Tibial nerve (tissue), 4 donors: Measurements from ENCODE around the gene PRDM10. TPM values are rescaled to one million over a fixed set of nuclear protein-coding genes. Genes with fewer than 3 reads are reported as not detected.

Experiments
- DNase-seq, 2 donors: peaks; one replicate each; pipeline ENCODE4 v3.0.0-alpha.2; 2019; ENCODE audit warnings: low spot score in 2 of 2
- H3K27ac ChIP-seq, 4 donors: fragments of 200-600 bp; sonication (generic) in 3 of 4; one replicate each; pipeline ENCODE4 v1.5.1; 2017 to 2019; ENCODE audit warnings: mild to moderate bottlenecking in 1 of 4
- H3K27me3 ChIP-seq, 2 donors: fragments of 200-600 bp; sonication (generic) in 1 of 2; one replicate each; pipeline versions ENCODE4 v1.5.1 to v1.6.0; 2017 to 2019
- H3K36me3 ChIP-seq, 3 donors: fragments of 200-600 bp; sonication (generic); one replicate each; pipeline ENCODE4 v1.5.1; 2018 to 2019
- H3K4me1 ChIP-seq, 4 donors: fragments of 200-600 bp; sonication (generic) in 3 of 4; one replicate each; pipeline ENCODE4 v1.5.1; 2017 to 2019
- H3K4me3 ChIP-seq, 4 donors: fragments of 200-600 bp; sonication (generic) in 3 of 4; one replicate each; pipeline ENCODE4 v1.5.1; 2017 to 2019; ENCODE audit warnings: mild to moderate bottlenecking in 1 of 4, moderate library complexity in 1 of 4
- H3K9me3 ChIP-seq, 4 donors: fragments of 200-600 bp; sonication (generic) in 3 of 4; one replicate each; pipeline ENCODE4 v1.5.1; 2017 to 2019
- CTCF ChIP-seq, 5 experiments: fragments of 200-600 bp in 3 of 5; fragments of 450-650 bp in 2 of 5; sonication (generic) in 3 of 5; IDR thresholded peaks; one replicate each; pipeline ENCODE4 v1.5.1; 2016 to 2019; ENCODE audit warnings: antibody characterized with exemption in 5 of 5, mild to moderate bottlenecking in 3 of 5, moderate library complexity in 2 of 5
- EP300 ChIP-seq, 2 donors: sonication (generic); formaldehyde crosslinking; IDR thresholded peaks; one replicate each; pipeline ENCODE4 v1.6.1; 2017; ENCODE audit warnings: antibody characterized with exemption in 2 of 2, mild to moderate bottlenecking in 1 of 2
- POLR2A ChIP-seq, 2 donors: fragments of 450-650 bp; IDR thresholded peaks; one replicate each; pipeline ENCODE4 v1.6.1; 2017; ENCODE audit warnings: antibody characterized with exemption in 2 of 2, mild to moderate bottlenecking in 2 of 2, moderate library complexity in 2 of 2
- WGBS, 2 donors: methylation state at CpG; one replicate each; pipeline ENCODE4 v1.1.5; 2018; 5-methylcytosine and 5-hydroxymethylcytosine counted together
- total RNA-seq, 4 donors: library from RNA; depleted of rRNA; stranded (reverse); fragments of >200 nt; gene quantifications; one replicate each; pipeline ENCODE4 v1.1.0, GENCODE V29; 2016

PRDM10 gene
- total RNA-seq, 4 donors from 2014 or later, result 9.2 to 23.1 (median 11.0) TPM

- TF ChIP-seq EP300 (IDR thresholded peaks at IDR 0.05) (no peak), CTCF (IDR thresholded peaks at IDR 0.05) (no peak), POLR2A (IDR thresholded peaks at IDR 0.05) (no peak)
- Histone ChIP-seq H3K4me1 (peaks cover 0 to 15% (median 0%) of the 10 kb centered on the region in 4 donors), H3K9me3 (no peaks in the 10 kb centered on the region), H3K27ac (no peak overlapping the region), H3K27me3 (no peaks in the 10 kb centered on the region), H3K36me3 (peaks cover 0 to 46% (median 0%) of the 10 kb centered on the region in 3 donors), H3K4me3 (no peak overlapping the region)
- WGBS, 2 donors, result 93% methylated on average over 15 of the region's 15 CpGs
- no peak for DNase-seq
Measured at GRCh38 chr11:129946965-129947364, 55.7 kb downstream of the PRDM10 start.

- WGBS, 2 donors, result 65 to 72% methylated on average over 4 of the region's 4 CpGs
- Histone ChIP-seq H3K9me3 (no peaks in the 10 kb centered on the region), H3K4me3 (no peak overlapping the region), H3K27me3 (no peaks in the 10 kb centered on the region), H3K27ac (no peak overlapping the region), H3K36me3 (peaks cover 0 to 51% (median 0%) of the 10 kb centered on the region in 3 donors), H3K4me1 (peaks cover 0 to 9% (median 0%) of the 10 kb centered on the region in 4 donors)
- TF ChIP-seq POLR2A (IDR thresholded peaks at IDR 0.05) (no peak), CTCF (IDR thresholded peaks at IDR 0.05) (no peak), EP300 (IDR thresholded peaks at IDR 0.05) (no peak)
- DNase-seq, result no peak
Measured at GRCh38 chr11:129946256-129946655, 56.4 kb downstream of the PRDM10 start.

- no peaks in the 10 kb centered on the region for H3K27me3 ChIP-seq
- no peak overlapping the region for H3K4me3 ChIP-seq
- 94 to 96% methylated on average over 11 of the region's 11 CpGs for WGBS, 2 donors
- no peak overlapping the region for H3K27ac ChIP-seq
- peaks cover 0 to under 1% (median 0%) of the 10 kb centered on the region in 4 donors for H3K4me1 ChIP-seq
- no peak for DNase-seq
- H3K9me3 ChIP-seq, result no peaks in the 10 kb centered on the region
- peaks cover 0 to 51% (median 0%) of the 10 kb centered on the region in 3 donors for H3K36me3 ChIP-seq
- TF ChIP-seq POLR2A (IDR thresholded peaks at IDR 0.05) (no peak), EP300 (IDR thresholded peaks at IDR 0.05) (no peak), CTCF (IDR thresholded peaks at IDR 0.05) (no peak)
Measured at GRCh38 chr11:129945373-129945772, 57.3 kb downstream of the PRDM10 start.

- no peak overlapping the region for H3K27ac ChIP-seq
- DNase-seq, result no peak
- no peaks in the 10 kb centered on the region for H3K9me3 ChIP-seq
- 95 to 97% methylated on average over 18 of the region's 18 CpGs for WGBS, 2 donors
- no peak overlapping the region for H3K4me3 ChIP-seq
- no peaks in the 10 kb centered on the region for H3K4me1 ChIP-seq
- TF ChIP-seq EP300 (IDR thresholded peaks at IDR 0.05) (no peak), POLR2A (IDR thresholded peaks at IDR 0.05) (no peak), CTCF (IDR thresholded peaks at IDR 0.05) (no peak)
- H3K36me3 ChIP-seq, result peaks cover 0 to 51% (median 0%) of the 10 kb centered on the region in 3 donors
- H3K27me3 ChIP-seq, result no peaks in the 10 kb centered on the region
Measured at GRCh38 chr11:129944696-129945095, 57.9 kb downstream of the PRDM10 start.

- Histone ChIP-seq H3K36me3 (peaks cover 0 to 51% (median 0%) of the 10 kb centered on the region in 3 donors), H3K9me3 (no peaks in the 10 kb centered on the region), H3K4me1 (no peaks in the 10 kb centered on the region), H3K27ac (no peak overlapping the region), H3K4me3 (no peak overlapping the region), H3K27me3 (no peaks in the 10 kb centered on the region)
- TF ChIP-seq EP300 (IDR thresholded peaks at IDR 0.05) (no peak), CTCF (IDR thresholded peaks at IDR 0.05) (no peak), POLR2A (IDR thresholded peaks at IDR 0.05) (no peak)
- no peak for DNase-seq
Measured at GRCh38 chr11:129943036-129943435, 59.6 kb downstream of the PRDM10 start.
